CD14-positive monocyte (primary cell): ENCODE results near the gene CDH13. TPM values are rescaled to one million over a fixed set of nuclear protein-coding genes. Genes with fewer than 3 reads are reported as not detected.

ENCODE experiments used
- DNase-seq, 3 donors: peaks; one replicate each; pipeline ENCODE4 v3.0.0-alpha.2; 2011 to 2022
- H2AFZ ChIP-seq: 2 replicates; pipeline ENCODE4 v1.6.0; 2012; ENCODE audit warnings: mild to moderate bottlenecking, low read depth, low read length, inconsistent platforms; ENCODE audit not compliant: insufficient read depth, poor library complexity, severe bottlenecking
- H3K27ac ChIP-seq, 2 donors: 1 replicate in 1 of 2; 2 replicates in 1 of 2; pipeline ENCODE4 v1.5.1; 2012 to 2013; ENCODE audit warnings: low read length in 2 of 2, control low read depth in 1 of 2, inconsistent platforms in 1 of 2, low read depth in 1 of 2, mild to moderate bottlenecking in 1 of 2
- H3K27me3 ChIP-seq, 2 donors: one replicate each; pipeline versions ENCODE4 v1.6.0 to v1.6.1; 2011 to 2013; ENCODE audit warnings: low read length in 2 of 2; ENCODE audit not compliant: control insufficient read depth in 2 of 2, insufficient read depth in 2 of 2
- H3K36me3 ChIP-seq, 2 donors: replicated peaks in 1 of 2; 1 replicate in 1 of 2; 2 replicates in 1 of 2; pipeline versions ENCODE4 v1.5.1 to v1.6.1; 2012 to 2013; ENCODE audit warnings: low read length in 2 of 2, control low read depth in 1 of 2, inconsistent platforms in 1 of 2, mild to moderate bottlenecking in 1 of 2; ENCODE audit not compliant: insufficient read depth in 2 of 2, control insufficient read depth in 1 of 2
- H3K4me1 ChIP-seq, 2 donors: 1 replicate in 1 of 2; 2 replicates in 1 of 2; pipeline versions ENCODE4 v1.5.1 to v1.6.1; 2012 to 2013; ENCODE audit warnings: low read length in 2 of 2, control low read depth in 1 of 2, inconsistent platforms in 1 of 2, mild to moderate bottlenecking in 1 of 2, moderate library complexity in 1 of 2; ENCODE audit not compliant: insufficient read depth in 2 of 2, control insufficient read depth in 1 of 2
- H3K4me2 ChIP-seq: replicated peaks from 2 replicates; pipeline ENCODE3; 2012; ENCODE audit warnings: low read length, moderate library complexity, mild to moderate bottlenecking; ENCODE audit not compliant: poor library complexity, severe bottlenecking; ENCODE audit errors: extremely low read depth
- H3K4me3 ChIP-seq, 3 experiments: fragments of 200-600 bp in 1 of 3; sonication (generic) in 1 of 3; replicated peaks in 1 of 3; 1 replicate in 2 of 3; 2 replicates in 1 of 3; pipeline ENCODE4 v1.5.1; 2011 to 2013; ENCODE audit warnings: low read length in 3 of 3, mild to moderate bottlenecking in 3 of 3, control low read depth in 2 of 3, low read depth in 2 of 3, inconsistent platforms in 1 of 3, moderate library complexity in 1 of 3
- H3K79me2 ChIP-seq: 2 replicates; pipeline ENCODE4 v1.6.0; 2012; ENCODE audit warnings: mild to moderate bottlenecking, control low read depth, inconsistent platforms, low read length, moderate library complexity; ENCODE audit not compliant: insufficient read depth
- H3K9ac ChIP-seq: 2 replicates; pipeline ENCODE4 v1.6.0; 2017; ENCODE audit warnings: low read length, mild to moderate bottlenecking; ENCODE audit not compliant: insufficient read depth, poor library complexity, severe bottlenecking
- H3K9me3 ChIP-seq, 2 donors: replicated peaks in 1 of 2; 1 replicate in 1 of 2; 2 replicates in 1 of 2; pipeline versions ENCODE4 v1.5.1 to v1.6.1; 2012 to 2013; ENCODE audit warnings: low read length in 2 of 2, control low read depth in 1 of 2; ENCODE audit not compliant: control insufficient read depth in 1 of 2, insufficient read depth in 1 of 2
- H4K20me1 ChIP-seq: 2 replicates; pipeline ENCODE4 v1.6.0; 2012; ENCODE audit warnings: mild to moderate bottlenecking, low read length, control low read depth, moderate library complexity; ENCODE audit not compliant: insufficient read depth
- H3K27ac Mint-ChIP-seq, 7 donors: one replicate each; pipeline ENCODE4 v1.8.0; 2020; ENCODE audit warnings: mild to moderate bottlenecking in 7 of 7, mixed read lengths in 7 of 7, moderate library complexity in 6 of 7, inconsistent platforms in 2 of 7
- H3K27me3 Mint-ChIP-seq, 3 donors: one replicate each; pipeline ENCODE4 v1.8.0; 2021 to 2022; ENCODE audit warnings: low read depth in 3 of 3, mild to moderate bottlenecking in 3 of 3, mixed read lengths in 3 of 3, moderate library complexity in 3 of 3, inconsistent platforms in 1 of 3
- H3K36me3 Mint-ChIP-seq, 2 donors: one replicate each; pipeline ENCODE4 v1.8.0; 2020; ENCODE audit warnings: mixed read lengths in 2 of 2, inconsistent platforms in 1 of 2, mild to moderate bottlenecking in 1 of 2
- H3K4me1 Mint-ChIP-seq: one replicate; pipeline ENCODE4 v1.8.0; 2020; ENCODE audit warnings: mild to moderate bottlenecking, mixed read lengths
- H3K4me3 Mint-ChIP-seq, 2 donors: one replicate each; pipeline ENCODE4 v1.8.0; 2020; ENCODE audit warnings: mild to moderate bottlenecking in 2 of 2, mixed read lengths in 2 of 2, moderate library complexity in 1 of 2
- H3K9me3 Mint-ChIP-seq, 7 donors: one replicate each; pipeline ENCODE4 v1.8.0; 2020 to 2022; ENCODE audit warnings: mixed read lengths in 7 of 7, mild to moderate bottlenecking in 6 of 7, moderate library complexity in 6 of 7, inconsistent platforms in 2 of 7
- WGBS: methylation state at CpG from one replicate; pipeline ENCODE4 v1.1.5; 2013; ENCODE audit warnings: missing lambda C conversion rate; ENCODE audit not compliant: insufficient coverage; 5-methylcytosine and 5-hydroxymethylcytosine counted together
- intact Hi-C, 2 donors: fragments of 100-400 bp; cut with micrococcal nuclease; formaldehyde crosslinking; loops; one replicate each; pipeline versions ENCODE4 v1.15.0 to v1.15.1; 2023
- polyA plus RNA-seq, 3 donors: library from polyadenylated mRNA; depleted of rRNA in 1 of 3; unstranded in 2 of 3; stranded (reverse) in 1 of 3; fragments of 300-500 nt in 2 of 3; fragments of >200 nt in 1 of 3; fragmentation: Illumina TruSeq in 2 of 3; gene quantifications; 1 replicate in 2 of 3; 2 replicates in 1 of 3; pipeline ENCODE4 v1.2.3, GENCODE V29; 2012 to 2021
- TF ChIP-seq, protein P1 (sequence below): fragments of 200-600 bp; IDR thresholded peaks from one replicate; pipeline ENCODE4 v1.8.0; 2022; ENCODE audit warnings: antibody characterized with exemption, mild to moderate bottlenecking

The CDH13 gene
- polyA plus RNA-seq, 3 donors: 0.13 to 0.19 TPM; not detected in 1

DNA sequence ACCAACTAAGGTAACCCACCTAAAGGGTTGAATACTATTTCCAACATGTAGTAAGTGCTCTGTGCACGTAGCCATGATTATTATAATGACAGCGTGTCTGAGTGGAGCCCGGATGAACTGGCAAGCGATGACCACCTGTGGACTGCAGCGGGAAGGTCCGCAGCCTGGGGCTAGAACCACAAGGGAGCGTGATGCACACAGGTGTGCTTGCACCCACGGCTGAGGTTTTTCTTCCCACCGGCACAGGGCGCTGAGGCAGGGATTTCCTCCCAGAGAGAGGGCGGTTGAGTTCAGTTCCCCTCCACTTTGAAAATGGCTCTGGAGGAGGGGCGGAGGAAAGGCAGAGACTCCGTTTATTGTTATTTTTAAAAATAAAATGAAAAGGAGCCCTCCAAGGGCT is 959.3 kb downstream of the CDH13 start:
- intact Hi-C loops: no loop called here
- no peaks in the 10 kb centered on the region for H3K27me3 ChIP-seq

DNA sequence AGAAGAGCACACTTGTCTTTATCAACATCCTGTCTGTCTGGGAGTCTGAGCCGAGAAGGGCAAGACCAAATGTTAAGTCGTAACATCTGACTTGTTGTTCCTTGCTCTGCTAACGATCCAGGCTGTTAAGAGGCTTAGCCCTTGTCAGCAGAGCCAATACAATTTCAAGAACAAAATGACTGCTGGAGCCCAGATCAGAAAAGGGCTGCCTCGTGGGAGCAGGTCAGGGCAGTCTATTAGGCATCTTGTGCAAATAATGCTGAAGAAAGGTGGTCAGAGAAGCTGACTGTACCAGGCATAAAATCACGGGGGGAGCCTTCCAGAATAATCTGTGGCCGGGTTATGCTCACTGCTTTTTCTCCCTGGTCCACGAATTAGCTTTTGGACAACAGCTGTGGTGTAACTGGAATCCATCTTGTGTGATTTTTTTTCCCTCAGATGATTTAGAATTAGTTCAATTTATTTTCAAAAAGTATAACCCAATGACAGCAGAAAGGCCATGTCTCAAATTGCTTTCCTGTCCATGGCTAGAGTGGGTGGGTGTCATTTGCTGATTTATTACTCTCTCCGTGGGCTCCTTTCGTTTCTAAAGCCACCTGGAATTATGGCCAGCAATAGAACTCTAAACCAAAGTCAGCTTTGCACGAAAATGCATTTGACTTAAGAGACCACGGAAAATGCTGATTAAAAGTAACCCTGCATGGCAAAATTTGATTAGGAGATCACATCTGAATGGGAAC is 959.9 kb downstream of the CDH13 start:
- Histone ChIP-seq H2AFZ (no peak overlapping the region), H3K4me2 (no peak overlapping the region), H3K79me2 (no peaks in the 10 kb centered on the region)

More for the DNA sequence above, 959.3 kb downstream of the CDH13 start:
- Histone ChIP-seq H3K79me2 (no peaks in the 10 kb centered on the region), H3K9ac (no peak overlapping the region), H3K27ac (no peak overlapping the region), H4K20me1 (no peaks in the 10 kb centered on the region), H3K9me3 (no peaks in the 10 kb centered on the region), H3K4me1 (no peaks in the 10 kb centered on the region), H3K4me3 (no peak overlapping the region), H3K4me2 (no peak overlapping the region), H3K36me3 (no peaks in the 10 kb centered on the region), H2AFZ (no peak overlapping the region)
- H3K27me3 Mint-ChIP-seq: peaks cover 6 to 11% (median 7%) of the 10 kb centered on the region in 3 donors
- peak overlapping the region in 1 of 7 donors; percentile 19 for H3K27ac Mint-ChIP-seq
- H3K4me3 Mint-ChIP-seq: peak overlapping the region in 1 of 2 donors; percentile 13
- H3K9me3 Mint-ChIP-seq: no peaks in the 10 kb centered on the region
- TF ChIP-seq, protein P1, sequence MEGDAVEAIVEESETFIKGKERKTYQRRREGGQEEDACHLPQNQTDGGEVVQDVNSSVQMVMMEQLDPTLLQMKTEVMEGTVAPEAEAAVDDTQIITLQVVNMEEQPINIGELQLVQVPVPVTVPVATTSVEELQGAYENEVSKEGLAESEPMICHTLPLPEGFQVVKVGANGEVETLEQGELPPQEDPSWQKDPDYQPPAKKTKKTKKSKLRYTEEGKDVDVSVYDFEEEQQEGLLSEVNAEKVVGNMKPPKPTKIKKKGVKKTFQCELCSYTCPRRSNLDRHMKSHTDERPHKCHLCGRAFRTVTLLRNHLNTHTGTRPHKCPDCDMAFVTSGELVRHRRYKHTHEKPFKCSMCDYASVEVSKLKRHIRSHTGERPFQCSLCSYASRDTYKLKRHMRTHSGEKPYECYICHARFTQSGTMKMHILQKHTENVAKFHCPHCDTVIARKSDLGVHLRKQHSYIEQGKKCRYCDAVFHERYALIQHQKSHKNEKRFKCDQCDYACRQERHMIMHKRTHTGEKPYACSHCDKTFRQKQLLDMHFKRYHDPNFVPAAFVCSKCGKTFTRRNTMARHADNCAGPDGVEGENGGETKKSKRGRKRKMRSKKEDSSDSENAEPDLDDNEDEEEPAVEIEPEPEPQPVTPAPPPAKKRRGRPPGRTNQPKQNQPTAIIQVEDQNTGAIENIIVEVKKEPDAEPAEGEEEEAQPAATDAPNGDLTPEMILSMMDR: no peak
- WGBS: 93% methylated on average over 9 of the region's 13 CpGs
- no peaks in the 10 kb centered on the region for H3K4me1 Mint-ChIP-seq
- no peak for DNase-seq
- H3K36me3 Mint-ChIP-seq: no peaks in the 10 kb centered on the region

More for the DNA sequence above, 959.9 kb downstream of the CDH13 start:
- H3K27ac Mint-ChIP-seq: no peak overlapping the region
- H3K9me3 ChIP-seq: no peaks in the 10 kb centered on the region
- H3K4me1 Mint-ChIP-seq: no peaks in the 10 kb centered on the region
- no peaks in the 10 kb centered on the region for H3K27me3 ChIP-seq
- no peak overlapping the region for H3K4me3 Mint-ChIP-seq
- H3K27me3 Mint-ChIP-seq: peaks cover 6 to 11% (median 6%) of the 10 kb centered on the region in 3 donors
- no peaks in the 10 kb centered on the region for H3K36me3 Mint-ChIP-seq
- WGBS: 61% methylated on average over 8 of the region's 11 CpGs
- intact Hi-C loops: no loop called here
- H3K9me3 Mint-ChIP-seq: no peaks in the 10 kb centered on the region
- no peak overlapping the region for H3K4me3 ChIP-seq
- H4K20me1 ChIP-seq: no peaks in the 10 kb centered on the region
- H3K9ac ChIP-seq: no peak overlapping the region
- H3K36me3 ChIP-seq: no peaks in the 10 kb centered on the region
- no peak for DNase-seq
- TF ChIP-seq, protein P1: no peak
- no peak overlapping the region for H3K27ac ChIP-seq
- H3K4me1 ChIP-seq: no peaks in the 10 kb centered on the region
